GM23338 (cell line): ENCODE data around the gene SLC6A3. TPM values are rescaled to one million over a fixed set of nuclear protein-coding genes. Genes with fewer than 3 reads are reported as not detected.

ENCODE experiments used
- ATAC-seq: fragments of 200-7000 bp; cut with Tn5 transposase; 3 replicates; pipeline ENCODE4 v1.9.1; 2020
- DNase-seq: peaks from one replicate; pipeline ENCODE4 v3.0.0-alpha.2; 2015; ENCODE audit warnings: low spot score
- H2AFZ ChIP-seq: fragments of 200-600 bp; sonication (generic); 2 replicates; pipeline ENCODE4 v1.8.0; 2016; ENCODE audit warnings: antibody characterized with exemption, mild to moderate bottlenecking, moderate library complexity
- H3F3A ChIP-seq: fragments of 200-600 bp; sonication (generic); replicated peaks from 2 replicates; pipeline ENCODE4 v1.8.0; 2017; ENCODE audit warnings: antibody characterized with exemption, mixed run types, low read depth
- H3K27ac ChIP-seq: fragments of 200-600 bp; sonication (generic); 2 replicates; pipeline ENCODE4 v1.6.1; 2016; ENCODE audit warnings: low read depth
- H3K27me3 ChIP-seq: fragments of 200-600 bp; sonication (generic); 2 replicates; pipeline ENCODE4 v1.8.0; 2016; ENCODE audit warnings: mild to moderate bottlenecking, mixed run types, moderate library complexity; ENCODE audit not compliant: insufficient read depth
- H3K36me3 ChIP-seq: fragments of 200-600 bp; sonication (generic); 2 replicates; pipeline ENCODE4 v1.8.0; 2016; ENCODE audit warnings: mild to moderate bottlenecking; ENCODE audit not compliant: insufficient read depth
- H3K4me1 ChIP-seq: fragments of 200-600 bp; sonication (generic); 2 replicates; pipeline ENCODE4 v1.8.0; 2016; ENCODE audit warnings: mild to moderate bottlenecking, moderate library complexity; ENCODE audit not compliant: insufficient read depth
- H3K4me2 ChIP-seq: fragments of 200-600 bp; sonication (generic); 2 replicates; pipeline ENCODE4 v1.7.1; 2017; ENCODE audit warnings: mixed run types
- H3K4me3 ChIP-seq: fragments of 200-600 bp; sonication (generic); 2 replicates; pipeline ENCODE4 v1.6.1; 2016; ENCODE audit warnings: mixed run types
- H3K79me2 ChIP-seq: fragments of 200-600 bp; sonication (generic); replicated peaks from 2 replicates; pipeline ENCODE4 v1.8.0; 2017; ENCODE audit warnings: mild to moderate bottlenecking; ENCODE audit not compliant: insufficient read depth
- H3K9me2 ChIP-seq: fragments of 200-600 bp; sonication (generic); 2 replicates; pipeline ENCODE4 v1.8.0; 2017; ENCODE audit not compliant: insufficient read depth
- H4K20me1 ChIP-seq: fragments of 200-600 bp; sonication (generic); replicated peaks from 2 replicates; pipeline ENCODE4 v1.8.0; 2017; ENCODE audit warnings: mild to moderate bottlenecking; ENCODE audit not compliant: insufficient read depth
- H3K27ac Mint-ChIP-seq: 2 replicates; pipeline ENCODE4 v1.8.0; 2020; ENCODE audit warnings: inconsistent platforms, mild to moderate bottlenecking, moderate library complexity, mixed read lengths
- H3K27me3 Mint-ChIP-seq: 3 replicates; pipeline ENCODE4 v1.8.0; 2022; ENCODE audit warnings: low read depth, mild to moderate bottlenecking, moderate library complexity, mixed read lengths, inconsistent platforms; ENCODE audit not compliant: insufficient read depth, poor library complexity
- H3K36me3 Mint-ChIP-seq: 3 replicates; pipeline ENCODE4 v1.8.0; 2021; ENCODE audit warnings: low read depth, mild to moderate bottlenecking, inconsistent platforms, moderate library complexity, mixed read lengths
- H3K4me1 Mint-ChIP-seq: 3 replicates; pipeline ENCODE4 v1.8.0; 2020; ENCODE audit warnings: mild to moderate bottlenecking, inconsistent platforms, mixed read lengths
- H3K4me3 Mint-ChIP-seq: 3 replicates; pipeline ENCODE4 v1.8.0; 2021; ENCODE audit warnings: moderate library complexity, mild to moderate bottlenecking, inconsistent platforms, mixed read lengths
- H3K9me3 Mint-ChIP-seq: 3 replicates; pipeline ENCODE4 v1.8.0; 2020; ENCODE audit warnings: moderate library complexity, mild to moderate bottlenecking, inconsistent platforms, mixed read lengths
- CREB1 ChIP-seq: fragments of 250-450 bp; sonication (Bioruptor Pico); IDR thresholded peaks from 2 replicates; pipeline ENCODE4 v1.5.0; 2020; ENCODE audit warnings: low read depth, mild to moderate bottlenecking, moderate library complexity
- EZH2 ChIP-seq: fragments of 200-600 bp; sonication (generic); IDR thresholded peaks from one replicate; pipeline ENCODE4 v1.8.0; 2017; ENCODE audit warnings: antibody characterized with exemption, mild to moderate bottlenecking, low read depth; ENCODE audit not compliant: unreplicated experiment
- EZH2phosphoT487 ChIP-seq: fragments of 200-600 bp; sonication (generic); IDR thresholded peaks from one replicate; pipeline ENCODE4 v1.8.1; 2018; ENCODE audit warnings: antibody characterized with exemption; ENCODE audit not compliant: unreplicated experiment
- JUNB ChIP-seq: IDR thresholded peaks from one replicate; pipeline ENCODE4 v1.6.1; 2016; ENCODE audit warnings: antibody characterized with exemption; ENCODE audit not compliant: unreplicated experiment
- NANOG ChIP-seq: IDR thresholded peaks from 2 replicates; pipeline ENCODE4 v1.6.1; 2016; ENCODE audit warnings: antibody characterized with exemption, borderline replicate concordance
- POLR2AphosphoS5 ChIP-seq: IDR thresholded peaks from 2 replicates; pipeline ENCODE4 v1.6.1; 2016; ENCODE audit warnings: antibody characterized with exemption, low read depth
- REST ChIP-seq: IDR thresholded peaks from one replicate; pipeline ENCODE4 v1.6.1; 2018; ENCODE audit warnings: antibody characterized with exemption; ENCODE audit not compliant: unreplicated experiment
- STAT1 ChIP-seq: IDR thresholded peaks from one replicate; pipeline ENCODE4 v1.6.1; 2016; ENCODE audit warnings: antibody characterized with exemption; ENCODE audit not compliant: unreplicated experiment
- ZNF114 ChIP-seq: fragments of 250-450 bp; sonication (Bioruptor Pico); IDR thresholded peaks from 2 replicates; pipeline ENCODE4 v1.5.0; 2020; ENCODE audit warnings: mild to moderate bottlenecking, moderate library complexity
- ZNF331 ChIP-seq: fragments of 250-450 bp; sonication (Bioruptor Pico); IDR thresholded peaks from 2 replicates; pipeline ENCODE4 v1.5.0; 2020; ENCODE audit warnings: low read depth, mild to moderate bottlenecking, moderate library complexity
- ZNF462 ChIP-seq: fragments of 250-450 bp; sonication (Bioruptor Pico); IDR thresholded peaks from 2 replicates; pipeline ENCODE4 v1.5.0; 2020; ENCODE audit warnings: mild to moderate bottlenecking, moderate library complexity
- polyA plus RNA-seq: library from polyadenylated mRNA; unstranded; fragments of >200 nt; fragmentation: Nextera tagmentation; extraction: Ambion mirVana; gene quantifications from 2 replicates; pipeline ENCODE4 v1.2.1, GENCODE V29; 2016
- total RNA-seq: library from RNA; depleted of rRNA; stranded (reverse); fragments of >200 nt; shearing (Covaris generic); gene quantifications from 2 replicates; pipeline ENCODE4 v1.2.3, GENCODE V29; 2014
- TF ChIP-seq, protein P1 (sequence below): IDR thresholded peaks from 2 replicates; pipeline ENCODE4 v1.6.1; 2016; ENCODE audit warnings: antibody characterized with exemption
- TF ChIP-seq, protein P2 (sequence below), 2 experiments: fragments of 200-600 bp in 1 of 2; sonication (generic) in 1 of 2; conservative IDR thresholded peaks; 2 replicates each; pipeline versions ENCODE4 v1.5.1 to v1.6.1; 2016 to 2017; ENCODE audit warnings: antibody characterized with exemption in 2 of 2, low read depth in 2 of 2, mild to moderate bottlenecking in 2 of 2, moderate library complexity in 1 of 2

The SLC6A3 gene
- total and polyA plus RNA-seq, 2 experiments from 2014 or later, result 0.76 to 1.0 TPM

- Histone ChIP-seq H3K79me2 (peaks cover 11% of the 10 kb centered on the region; the same call in 1 of the 2 replicates), H3K9me2 (no peaks in the 10 kb centered on the region), H3K27ac (peak overlapping the region; percentile 32; the same call in 1 of the 2 replicates), H3K36me3 (peaks cover 16% of the 10 kb centered on the region), H3K4me1 (no peaks in the 10 kb centered on the region), H3K27me3 (no peaks in the 10 kb centered on the region), H3K4me2 (no peak overlapping the region), H2AFZ (no peak overlapping the region), H4K20me1 (peaks cover 9% of the 10 kb centered on the region; the same call in 1 of the 2 replicates), H3F3A (peaks cover 11% of the 10 kb centered on the region; the same call in 1 of the 2 replicates), H3K4me3 (no peak overlapping the region)
- Mint-ChIP-seq H3K4me1 (peaks cover 5% of the 10 kb centered on the region; the same call in 1 of the 3 replicates), H3K36me3 (peaks cover 60% of the 10 kb centered on the region), H3K4me3 (no peak overlapping the region; the same call in 2 of the 3 replicates), H3K27me3 (peaks cover 11% of the 10 kb centered on the region), H3K27ac (peak overlapping the region; percentile 70), H3K9me3 (no peaks in the 10 kb centered on the region; the same call in 2 of the 3 replicates)
- TF ChIP-seq ZNF462 (CRISPR knock-in tag) (no peak), ZNF114 (CRISPR knock-in tag) (no peak), POLR2AphosphoS5 (no peak), JUNB (no peak), CREB1 (CRISPR knock-in tag) (no peak), EZH2phosphoT487 (no peak), NANOG (no peak), EZH2 (no peak), ZNF331 (CRISPR knock-in tag) (no peak), STAT1 (no peak), REST (no peak)
- TF ChIP-seq, protein P1, sequence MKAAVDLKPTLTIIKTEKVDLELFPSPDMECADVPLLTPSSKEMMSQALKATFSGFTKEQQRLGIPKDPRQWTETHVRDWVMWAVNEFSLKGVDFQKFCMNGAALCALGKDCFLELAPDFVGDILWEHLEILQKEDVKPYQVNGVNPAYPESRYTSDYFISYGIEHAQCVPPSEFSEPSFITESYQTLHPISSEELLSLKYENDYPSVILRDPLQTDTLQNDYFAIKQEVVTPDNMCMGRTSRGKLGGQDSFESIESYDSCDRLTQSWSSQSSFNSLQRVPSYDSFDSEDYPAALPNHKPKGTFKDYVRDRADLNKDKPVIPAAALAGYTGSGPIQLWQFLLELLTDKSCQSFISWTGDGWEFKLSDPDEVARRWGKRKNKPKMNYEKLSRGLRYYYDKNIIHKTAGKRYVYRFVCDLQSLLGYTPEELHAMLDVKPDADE, result no peak
- TF ChIP-seq, protein P2, sequence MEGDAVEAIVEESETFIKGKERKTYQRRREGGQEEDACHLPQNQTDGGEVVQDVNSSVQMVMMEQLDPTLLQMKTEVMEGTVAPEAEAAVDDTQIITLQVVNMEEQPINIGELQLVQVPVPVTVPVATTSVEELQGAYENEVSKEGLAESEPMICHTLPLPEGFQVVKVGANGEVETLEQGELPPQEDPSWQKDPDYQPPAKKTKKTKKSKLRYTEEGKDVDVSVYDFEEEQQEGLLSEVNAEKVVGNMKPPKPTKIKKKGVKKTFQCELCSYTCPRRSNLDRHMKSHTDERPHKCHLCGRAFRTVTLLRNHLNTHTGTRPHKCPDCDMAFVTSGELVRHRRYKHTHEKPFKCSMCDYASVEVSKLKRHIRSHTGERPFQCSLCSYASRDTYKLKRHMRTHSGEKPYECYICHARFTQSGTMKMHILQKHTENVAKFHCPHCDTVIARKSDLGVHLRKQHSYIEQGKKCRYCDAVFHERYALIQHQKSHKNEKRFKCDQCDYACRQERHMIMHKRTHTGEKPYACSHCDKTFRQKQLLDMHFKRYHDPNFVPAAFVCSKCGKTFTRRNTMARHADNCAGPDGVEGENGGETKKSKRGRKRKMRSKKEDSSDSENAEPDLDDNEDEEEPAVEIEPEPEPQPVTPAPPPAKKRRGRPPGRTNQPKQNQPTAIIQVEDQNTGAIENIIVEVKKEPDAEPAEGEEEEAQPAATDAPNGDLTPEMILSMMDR (conservative IDR thresholded peaks at IDR 0.05; ENCODE audit: low read depth in 2 of 2), result no peak
- DNase-seq (no peak), ATAC-seq (no peak)
Observed at GRCh38 chr5:1481266-1481958, 36.2 kb upstream of the SLC6A3 start.
